DMS153 treated with DMSO at 0.1 percent for 48 hours (cell line): ENCODE results near the gene BATF2.
"Not testable (repeated sequence)": the region's sequence is repeated elsewhere in the genome, so short reads cannot be mapped to it uniquely, and the experiment has no call there.

ENCODE experiments used
- DNase-seq: peaks from one replicate; lab custom pipeline; 2025; ENCODE audit not compliant: unreplicated experiment; lab: John Stamatoyannopoulos, UW

The BATF2 gene, protein sequence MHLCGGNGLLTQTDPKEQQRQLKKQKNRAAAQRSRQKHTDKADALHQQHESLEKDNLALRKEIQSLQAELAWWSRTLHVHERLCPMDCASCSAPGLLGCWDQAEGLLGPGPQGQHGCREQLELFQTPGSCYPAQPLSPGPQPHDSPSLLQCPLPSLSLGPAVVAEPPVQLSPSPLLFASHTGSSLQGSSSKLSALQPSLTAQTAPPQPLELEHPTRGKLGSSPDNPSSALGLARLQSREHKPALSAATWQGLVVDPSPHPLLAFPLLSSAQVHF

DNA sequence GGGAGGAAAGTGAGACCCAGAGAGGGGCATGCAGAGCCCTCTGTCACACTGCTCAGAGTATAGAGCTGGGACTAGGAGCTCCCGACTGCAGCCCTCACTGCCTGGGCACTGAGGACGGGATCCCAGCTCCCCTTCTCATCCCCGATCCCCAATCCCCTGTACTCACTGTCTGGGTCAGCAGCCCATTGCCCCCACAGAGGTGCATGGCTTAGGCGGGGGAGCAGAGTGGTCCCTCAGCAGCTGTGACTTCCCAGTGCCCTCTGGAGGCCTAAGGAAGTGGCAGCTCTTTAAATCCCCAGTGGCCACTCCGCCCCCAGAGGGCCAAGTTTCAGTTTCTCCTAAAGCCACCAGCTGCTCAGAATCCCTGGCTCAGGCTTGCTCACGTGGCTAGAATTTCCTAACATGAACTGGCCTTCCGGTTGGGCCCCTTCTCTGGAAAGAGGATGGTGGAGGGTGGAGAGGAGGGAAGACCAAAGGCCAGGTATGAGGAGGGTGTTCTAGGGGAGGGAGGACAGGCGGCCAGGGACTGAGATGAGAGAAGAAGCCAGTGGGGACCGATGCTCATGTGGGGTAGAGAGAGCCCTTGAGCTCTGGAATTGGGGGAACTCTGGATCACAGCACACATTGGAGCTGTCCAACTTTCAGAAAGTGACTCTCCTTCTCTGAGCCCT lies at the start of gene BATF2:
TSS of gene BATF2 (minus strand) at position 262 of the 671 bp plus-strand sequence. CDS start at position 205, 57 bp downstream.
- DNase-seq = peak; percentile 71

DNA sequence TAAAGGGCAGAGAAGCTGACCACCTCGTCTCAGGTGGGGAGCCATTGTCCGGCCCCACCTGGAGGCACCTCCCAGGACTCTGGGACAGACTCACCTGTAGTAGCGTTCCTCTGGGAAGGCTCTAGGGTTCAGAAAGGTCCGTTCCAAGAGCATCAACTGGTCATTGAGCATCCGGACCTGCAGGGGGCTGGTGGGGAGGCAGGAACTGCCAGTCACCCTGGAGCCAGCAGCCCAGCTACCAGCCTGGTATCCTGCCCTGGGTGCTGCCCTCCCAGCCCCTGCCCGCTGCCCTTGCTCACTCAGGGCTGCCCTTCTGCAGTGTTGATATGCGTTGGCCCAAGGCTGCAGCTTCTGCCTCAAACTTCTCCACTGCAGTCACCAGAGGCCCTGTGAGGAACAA lies 49.0 kb upstream of the BATF2 start:
- DNase-seq = no peak

DNA sequence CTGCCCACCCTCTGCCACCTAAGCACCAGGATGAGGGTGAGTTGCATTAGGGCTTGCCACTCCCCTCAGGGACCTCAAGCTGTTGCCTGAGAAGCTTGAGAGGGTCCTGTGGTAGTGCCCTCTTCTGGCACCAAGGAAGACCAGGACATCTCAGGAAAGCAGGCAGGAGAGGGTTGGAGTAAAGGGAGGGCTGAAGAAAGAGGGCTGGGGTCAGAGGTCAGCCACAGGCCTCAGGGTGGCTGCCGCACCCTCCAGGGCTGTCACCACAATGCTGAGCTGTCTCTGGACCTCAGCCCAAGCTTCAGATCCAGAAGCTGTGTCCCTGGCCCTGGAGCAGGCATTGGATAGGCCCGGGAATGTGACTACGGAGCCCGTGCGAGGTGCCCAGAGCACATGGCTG lies 48.3 kb upstream of the BATF2 start:
- DNase-seq = no peak

DNA sequence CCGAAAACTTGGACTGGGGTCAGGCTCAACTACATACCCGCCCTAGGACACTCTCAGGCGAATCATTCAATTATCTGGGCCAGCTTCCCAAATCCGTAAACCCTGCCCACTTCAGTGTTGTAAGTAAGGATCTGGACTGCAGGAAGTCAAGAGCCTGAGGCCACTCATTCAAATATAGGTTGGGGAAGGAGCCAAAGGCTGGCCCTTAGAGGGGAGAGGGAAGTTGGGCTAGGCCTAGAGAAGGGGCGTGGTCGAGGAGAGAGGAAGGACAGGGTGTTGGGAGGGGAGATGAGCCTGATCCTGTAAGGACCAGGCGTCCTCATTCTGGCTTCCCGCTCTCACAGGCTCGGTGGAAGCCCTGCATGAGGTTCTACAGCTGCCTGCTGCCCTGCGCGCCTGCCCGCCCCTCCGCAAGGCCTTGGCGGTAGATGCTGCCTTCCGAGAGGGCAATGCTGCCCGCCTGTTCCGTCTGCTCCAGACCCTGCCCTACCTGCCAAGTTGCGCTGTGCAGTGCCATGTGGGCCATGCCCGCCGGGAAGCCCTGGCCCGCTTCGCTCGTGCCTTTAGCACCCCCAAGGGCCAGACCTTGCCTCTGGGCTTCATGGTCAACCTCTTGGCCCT lies 47.2 kb upstream of the BATF2 start:
- DNase-seq = no peak

DNA sequence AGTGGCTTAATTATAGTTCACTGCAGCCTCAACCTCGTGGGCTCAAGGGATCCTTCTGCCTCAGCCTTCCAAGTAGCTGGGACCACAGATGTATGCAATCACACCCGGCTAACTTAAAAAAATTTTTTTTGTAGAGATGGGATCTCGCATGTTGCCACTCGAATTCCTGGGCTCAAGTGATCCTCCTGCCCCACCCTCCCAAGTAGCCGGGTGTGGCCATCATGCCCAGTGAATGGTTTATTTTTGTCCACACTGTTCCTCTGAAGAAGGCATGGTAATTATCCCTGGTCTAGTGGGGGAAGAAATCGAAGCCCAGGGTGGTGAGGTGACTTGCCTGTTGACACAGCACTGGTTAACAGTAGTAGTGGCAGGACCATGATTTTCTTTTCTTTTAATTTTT lies 46.1 kb upstream of the BATF2 start:
- DNase-seq = no peak

DNA sequence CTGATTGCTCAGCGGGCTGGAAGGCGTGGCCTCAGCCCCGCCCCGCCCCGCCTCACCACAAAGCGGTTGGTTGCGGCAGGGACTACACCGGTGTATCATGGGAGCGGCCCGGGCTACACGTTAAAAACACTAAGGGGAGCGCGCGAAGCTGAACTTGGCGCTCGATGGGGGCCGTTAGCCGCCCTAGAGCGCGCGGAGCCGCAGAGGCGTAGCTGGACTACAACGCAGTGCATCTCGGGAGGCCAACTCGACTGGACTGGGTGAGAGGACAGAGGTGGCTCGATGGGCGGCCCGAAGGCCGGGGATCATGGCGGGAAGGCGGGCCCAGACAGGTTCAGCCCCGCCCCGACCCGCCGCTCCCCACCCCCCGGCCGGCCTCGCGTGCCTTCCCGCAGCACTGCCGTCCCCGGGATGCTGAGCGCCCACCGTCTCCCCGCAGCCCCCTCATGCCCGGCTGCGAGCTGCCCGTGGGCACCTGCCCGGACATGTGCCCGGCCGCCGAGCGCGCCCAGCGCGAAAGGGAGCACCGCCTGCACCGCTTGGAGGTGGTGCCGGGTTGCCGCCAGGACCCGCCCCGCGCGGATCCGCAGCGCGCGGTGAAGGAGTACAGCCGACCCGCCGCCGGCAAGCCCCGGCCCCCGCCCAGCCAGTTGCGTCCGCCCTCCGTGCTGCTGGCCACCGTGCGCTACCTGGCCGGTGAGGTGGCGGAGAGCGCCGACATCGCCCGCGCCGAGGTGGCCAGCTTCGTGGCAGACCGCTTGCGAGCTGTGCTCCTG lies 44.3 kb upstream of the BATF2 start, which contains the start of gene SAC3D1:
TSS of gene SAC3D1 (plus strand) at position 364 of the 776 bp plus-strand sequence. CDS start at position 447, 83 bp downstream.
- DNase-seq = peak; percentile 92

DNA sequence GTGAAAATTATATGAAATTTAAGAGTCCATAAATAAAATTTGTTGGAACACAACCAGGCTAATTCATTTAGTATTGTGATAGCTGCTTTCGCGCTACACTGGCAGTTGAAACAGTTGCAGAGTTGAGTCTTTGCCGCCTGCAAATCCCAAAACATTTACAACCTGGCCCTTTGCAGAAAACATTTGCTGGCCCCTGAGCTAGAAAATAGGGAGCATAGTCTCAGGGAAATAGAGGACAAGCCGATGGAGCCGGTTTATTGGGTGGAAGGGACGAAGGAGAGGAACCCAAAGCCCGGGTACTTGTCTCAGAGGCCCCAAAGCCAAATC lies 43.7 kb upstream of the BATF2 start:
- no peak for DNase-seq

DNA sequence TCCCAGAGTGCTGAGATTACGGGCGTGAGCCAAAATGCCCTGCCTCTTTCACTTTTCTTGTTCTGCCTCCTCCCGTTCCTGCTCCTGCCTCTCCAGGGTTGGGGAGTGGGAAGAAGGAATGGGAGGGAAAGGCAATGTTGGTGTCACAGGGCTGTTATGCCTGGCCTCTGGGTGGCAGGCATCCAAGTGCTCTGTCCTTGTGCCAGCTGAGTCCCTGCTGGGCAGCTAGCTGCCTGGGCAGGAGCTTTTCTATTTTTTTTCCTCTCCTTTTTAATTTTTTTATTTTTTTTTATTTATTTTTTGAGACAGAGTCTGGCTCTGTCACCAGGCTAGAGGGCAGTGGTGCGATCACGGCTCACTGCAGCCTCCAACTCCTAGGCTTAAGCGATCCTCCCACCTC lies 40.2 kb upstream of the BATF2 start:
- no peak for DNase-seq

DNA sequence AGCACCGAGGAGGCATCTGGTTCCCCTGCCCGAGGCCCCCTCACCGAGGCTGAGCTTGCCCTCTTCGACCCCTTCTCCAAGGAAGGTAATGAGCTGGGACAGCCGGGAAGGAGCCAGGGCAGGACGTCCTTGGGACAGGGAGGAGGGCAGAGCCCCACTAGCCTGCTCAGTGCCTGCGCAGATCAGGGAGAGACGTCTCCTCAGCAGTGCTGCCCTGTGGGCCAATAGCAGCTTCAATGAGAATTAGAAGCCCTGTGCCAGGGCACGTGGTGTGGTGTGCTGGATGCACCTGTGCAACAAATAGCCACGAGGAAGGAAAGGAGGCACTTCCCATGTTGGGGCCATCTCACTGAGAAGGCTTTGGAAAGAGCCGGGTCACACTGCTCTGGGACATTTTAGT lies 38.8 kb upstream of the BATF2 start:
- no peak for DNase-seq

DNA sequence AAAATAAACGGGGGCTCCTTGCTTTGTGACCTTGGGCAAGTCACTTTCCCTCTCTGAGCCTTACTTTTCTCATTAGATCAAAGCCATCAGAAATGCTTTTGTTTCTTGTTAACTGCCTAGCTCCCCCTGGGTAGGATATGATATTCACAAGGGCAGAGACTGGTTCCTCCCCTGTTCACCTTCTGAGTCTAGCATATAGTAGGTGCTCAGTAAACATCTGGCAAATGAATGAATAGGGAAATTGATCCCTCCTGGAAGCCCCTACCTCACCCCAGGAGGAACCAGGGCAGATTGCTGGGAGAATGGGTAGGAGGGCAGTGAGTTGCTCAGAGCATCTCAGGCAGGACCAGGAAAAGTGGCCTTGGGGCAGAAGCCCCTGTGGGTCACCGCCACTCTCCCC lies 37.7 kb upstream of the BATF2 start:
- DNase-seq = no peak

DNA sequence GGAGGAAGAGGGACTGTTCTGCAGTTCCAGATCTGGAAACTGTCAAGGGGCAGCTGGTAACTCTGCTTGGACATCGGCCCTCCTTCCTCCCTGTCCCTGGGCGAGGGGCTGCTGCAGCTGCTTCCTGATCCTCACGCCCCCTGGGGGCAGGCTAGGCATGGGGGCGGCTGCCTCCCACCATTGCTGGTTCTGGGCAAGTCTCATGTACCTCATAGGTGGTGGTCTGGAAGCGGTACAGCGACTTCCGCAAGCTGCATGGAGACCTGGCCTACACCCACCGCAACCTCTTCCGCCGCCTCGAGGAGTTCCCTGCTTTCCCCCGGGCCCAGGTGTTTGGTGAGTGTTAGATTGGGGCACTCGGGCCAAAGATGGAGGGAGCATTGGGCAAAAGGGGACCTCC lies 35.4 kb upstream of the BATF2 start:
- no peak for DNase-seq

DNA sequence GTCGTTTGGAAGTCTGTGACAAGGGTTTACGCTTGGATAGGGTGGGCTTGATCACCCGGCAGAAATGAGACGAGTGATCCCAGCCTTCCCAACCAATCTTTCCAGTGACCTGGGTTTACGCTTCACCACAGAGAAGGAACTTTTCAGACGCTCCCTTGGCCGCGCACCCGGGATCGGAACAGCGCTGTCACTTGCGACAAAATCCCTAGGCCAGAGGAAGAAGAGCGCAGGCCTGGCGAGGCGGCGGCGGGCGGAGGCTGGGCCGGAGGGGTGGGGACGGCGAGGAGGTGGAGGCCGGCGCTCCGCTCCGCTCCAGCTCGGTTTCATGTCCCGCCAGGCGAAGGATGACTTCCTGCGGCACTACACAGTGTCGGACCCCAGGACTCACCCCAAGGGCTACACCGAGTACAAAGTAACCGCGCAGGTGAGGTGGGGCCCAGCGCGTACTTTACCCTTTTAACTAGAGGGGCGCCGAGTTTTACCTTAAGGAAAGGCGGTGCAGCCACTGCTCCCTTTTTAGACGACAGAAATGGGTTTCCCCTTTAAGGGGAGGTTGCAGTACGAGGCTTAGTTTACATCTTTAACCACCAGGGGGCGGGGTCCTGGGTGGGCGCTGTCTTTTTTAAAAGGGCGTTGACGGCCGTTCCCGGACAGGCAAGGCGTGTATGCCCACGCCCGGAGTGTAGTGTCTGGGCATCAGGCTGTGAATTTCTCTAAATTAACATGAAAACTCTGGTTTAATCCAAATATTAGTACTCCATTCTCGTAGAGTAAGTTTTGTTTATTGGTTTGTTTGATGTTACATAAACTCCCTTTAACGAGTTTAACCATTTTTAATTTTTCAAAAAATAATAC lies 30.7 kb upstream of the BATF2 start, which contains the start of gene SNX15:
TSS of gene SNX15 (plus strand) at position 227 of the 855 bp plus-strand sequence. CDS start at position 326, 99 bp downstream.
- DNase-seq = peak; percentile 86

DNA sequence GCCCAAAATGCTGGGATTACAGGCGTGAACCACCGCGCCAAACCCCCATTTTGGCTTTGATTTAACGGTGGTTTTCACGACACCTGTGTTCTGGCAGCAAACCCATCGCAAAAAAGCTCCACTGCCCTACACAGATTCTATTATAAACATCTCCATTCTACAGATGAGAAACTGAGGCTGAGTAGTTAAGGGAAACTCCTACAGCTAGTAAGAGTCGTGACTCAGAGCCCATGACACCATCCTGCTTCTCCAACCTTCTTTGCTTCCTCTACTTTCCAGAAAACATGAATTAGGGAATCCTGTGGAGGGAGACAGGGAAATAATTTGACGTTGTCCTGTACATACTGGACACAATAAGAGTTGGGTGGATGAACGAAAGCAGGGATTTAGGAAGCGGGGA lies 30.0 kb upstream of the BATF2 start:
- DNase-seq = no peak

DNA sequence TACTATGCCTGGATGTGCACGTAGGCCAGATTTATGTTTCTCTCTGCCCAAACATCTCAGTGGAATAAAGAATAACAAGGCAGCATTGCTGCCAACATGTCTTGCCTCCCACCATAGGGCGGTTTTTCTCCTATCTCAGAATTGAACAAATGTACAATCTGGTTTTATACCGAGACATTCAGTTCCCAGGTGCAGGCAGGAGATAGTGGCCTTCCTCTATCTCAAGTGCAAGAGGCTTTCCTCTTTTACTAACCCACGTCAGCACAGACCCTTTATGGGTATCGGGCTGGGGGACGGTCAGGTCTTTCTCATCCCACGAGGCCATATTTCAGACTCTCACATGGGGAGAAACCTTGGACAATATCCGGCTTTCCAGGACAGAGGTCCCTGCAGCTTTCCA lies 26.7 kb upstream of the BATF2 start:
- not testable (repeated sequence) for DNase-seq

DNA sequence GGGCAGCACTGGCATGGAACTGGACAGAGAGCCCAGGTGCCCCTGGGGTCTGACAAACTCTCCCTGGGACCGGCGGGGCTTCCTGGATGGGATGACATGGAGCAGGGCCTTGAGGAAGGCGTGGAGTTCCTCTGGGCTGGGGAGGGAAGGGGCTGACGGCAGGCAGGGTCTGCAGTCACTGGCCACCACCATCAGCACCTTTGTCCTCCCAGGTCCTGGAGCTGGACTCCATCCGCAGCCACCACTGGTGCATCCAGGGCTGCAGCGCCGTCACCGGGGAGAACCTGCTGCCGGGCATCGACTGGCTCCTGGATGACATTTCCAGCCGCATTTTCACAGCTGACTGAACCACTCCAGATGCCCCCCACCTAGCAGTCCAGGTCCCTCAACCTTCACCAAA lies 24.7 kb upstream of the BATF2 start:
- DNase-seq = no peak

DNA sequence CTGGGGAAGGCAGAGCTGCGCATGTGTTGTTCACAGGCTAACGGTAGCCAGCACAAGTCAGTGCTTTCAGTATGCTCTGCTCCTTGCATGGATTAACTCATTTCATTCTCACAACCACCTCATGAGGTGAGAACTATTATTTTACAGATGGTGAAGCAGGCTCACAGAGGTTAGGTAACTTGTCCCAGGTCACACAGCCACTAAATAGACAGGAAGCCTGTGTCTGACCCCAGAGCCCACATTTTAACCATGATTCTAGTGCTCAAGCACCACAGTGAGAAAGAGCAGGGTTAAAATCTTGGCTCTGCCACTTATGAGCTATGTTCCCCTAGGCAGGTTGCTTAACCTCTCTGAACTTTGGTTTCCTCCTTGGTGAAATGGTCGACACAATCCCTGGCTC lies 24.2 kb upstream of the BATF2 start:
- no peak for DNase-seq

DNA sequence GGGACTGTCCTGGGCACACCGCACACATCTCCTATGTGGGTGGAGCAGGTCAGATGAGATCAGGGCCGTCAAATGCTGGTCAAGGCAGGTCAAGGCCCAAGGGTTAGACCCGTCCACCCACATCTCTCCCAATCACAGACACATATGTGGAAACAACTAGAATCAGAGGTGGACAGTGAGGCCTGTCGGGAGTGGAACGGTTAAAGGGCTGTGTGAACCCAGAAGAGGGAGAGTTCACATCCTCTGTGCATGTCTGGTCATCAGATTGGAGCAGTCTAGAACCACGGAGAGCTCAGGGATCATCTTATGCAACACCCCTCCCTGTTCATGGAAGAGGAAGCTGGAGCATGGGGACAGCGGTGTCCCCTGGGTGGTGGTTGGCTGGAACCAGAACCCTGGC lies 23.1 kb upstream of the BATF2 start:
- DNase-seq = no peak

DNA sequence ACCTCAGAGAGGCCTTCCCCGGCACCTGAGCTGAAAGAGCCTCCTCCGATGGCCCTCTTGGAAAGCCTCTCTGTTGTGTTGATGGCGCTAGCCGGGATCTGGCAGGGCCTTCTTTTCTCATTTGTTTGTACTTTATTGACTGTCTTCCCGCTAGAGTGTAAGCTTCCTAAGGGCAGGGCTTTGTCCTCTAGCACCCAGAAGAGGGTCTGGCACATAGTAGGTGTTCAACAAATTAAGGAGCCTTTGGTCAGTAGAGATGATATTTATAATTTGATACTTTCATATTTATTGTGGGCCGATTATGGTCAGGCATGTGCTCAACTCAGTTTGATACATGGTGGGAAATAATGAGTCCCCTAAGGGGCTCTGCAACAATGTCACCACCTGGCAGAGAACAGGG lies 21.2 kb upstream of the BATF2 start:
- DNase-seq = no peak

DNA sequence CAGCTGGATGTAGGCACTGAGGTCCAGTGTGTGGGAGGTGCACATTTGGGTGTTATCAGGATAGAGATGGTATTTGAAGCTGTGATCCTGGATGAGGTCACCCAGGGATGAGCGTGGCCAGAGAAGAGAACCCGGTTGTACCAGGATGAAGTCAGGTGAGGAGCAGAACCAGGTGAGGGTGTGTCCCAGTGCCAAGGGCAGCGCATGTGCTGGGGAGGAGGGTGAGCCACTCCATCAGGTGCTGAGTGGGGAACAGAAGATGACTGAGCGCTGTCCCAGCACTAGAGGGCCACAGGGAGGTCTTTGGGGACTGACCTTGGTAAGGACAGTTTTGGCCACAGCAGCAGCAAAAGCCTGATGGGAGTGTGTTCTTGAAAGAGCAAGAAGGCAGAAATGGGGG lies 19.9 kb upstream of the BATF2 start:
- DNase-seq = no peak

DNA sequence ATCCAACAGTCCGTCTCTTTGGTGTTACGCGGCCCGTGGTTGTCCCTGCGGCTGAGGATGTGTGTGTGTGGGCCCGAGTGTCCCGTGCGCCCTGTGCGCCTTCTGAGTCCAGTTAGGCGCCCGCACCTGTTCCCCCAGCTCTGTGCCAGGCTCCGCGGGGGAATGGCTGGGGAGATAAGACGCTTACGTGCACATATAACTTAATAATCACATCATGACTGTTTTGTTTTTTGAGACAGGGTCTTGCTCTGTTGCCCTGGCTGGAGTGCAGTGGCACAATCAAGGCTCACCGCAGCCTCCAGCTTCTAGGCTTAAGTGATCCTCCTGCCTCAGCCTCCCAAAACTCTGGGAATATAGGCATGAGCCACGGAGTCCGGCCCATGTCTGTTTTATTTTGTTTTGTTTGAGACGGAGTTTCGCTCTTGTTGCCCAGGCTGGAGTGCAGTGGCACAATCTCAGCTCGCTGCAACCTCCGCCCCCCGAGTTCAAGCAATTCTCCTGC lies 18.0 kb upstream of the BATF2 start:
- DNase-seq = no peak
